ENCODE results near the gene SH3GL2. TPM values are rescaled to one million over a fixed set of nuclear protein-coding genes. Genes with fewer than 3 reads are reported as not detected.

Gene SH3GL2
- polyA plus RNA-seq, 3 donors, result 3.3 to 4.0 (median 3.9) TPM

GRCh38 chr9:17656889-17657288, 78.0 kb downstream of the SH3GL2 start:
- no peak for DNase-seq

GRCh38 chr9:17658237-17658636, 79.4 kb downstream of the SH3GL2 start:
- DNase-seq, result no peak

- DNase-seq, result no peak
Observed at GRCh38 chr9:17660158-17660557, 81.3 kb downstream of the SH3GL2 start.

GRCh38 chr9:17665450-17665849, 86.6 kb downstream of the SH3GL2 start:
- DNase-seq, result no peak

DNA sequence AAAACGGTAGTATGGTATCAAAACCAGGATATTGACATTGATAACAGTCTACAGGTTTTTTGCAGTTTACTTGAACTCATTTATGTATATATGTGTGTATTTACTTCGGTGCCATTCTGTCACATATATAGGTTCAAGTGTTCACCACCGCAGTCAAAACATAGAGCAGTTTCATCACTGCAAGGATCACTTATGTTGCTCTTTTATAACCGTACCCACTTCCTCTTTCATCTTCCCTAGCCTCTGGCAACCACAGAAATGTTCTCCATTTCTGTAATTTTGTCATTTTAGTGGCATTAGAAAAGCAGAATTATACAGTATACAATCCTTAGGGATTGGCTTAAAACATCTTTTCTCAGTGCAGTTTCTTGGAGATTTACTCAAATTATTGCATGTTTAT, 90.3 kb downstream of the SH3GL2 start:
- DNase-seq, result no peak

- no peak for DNase-seq
Observed at GRCh38 chr9:17682684-17683083, 103.8 kb downstream of the SH3GL2 start.

DNA sequence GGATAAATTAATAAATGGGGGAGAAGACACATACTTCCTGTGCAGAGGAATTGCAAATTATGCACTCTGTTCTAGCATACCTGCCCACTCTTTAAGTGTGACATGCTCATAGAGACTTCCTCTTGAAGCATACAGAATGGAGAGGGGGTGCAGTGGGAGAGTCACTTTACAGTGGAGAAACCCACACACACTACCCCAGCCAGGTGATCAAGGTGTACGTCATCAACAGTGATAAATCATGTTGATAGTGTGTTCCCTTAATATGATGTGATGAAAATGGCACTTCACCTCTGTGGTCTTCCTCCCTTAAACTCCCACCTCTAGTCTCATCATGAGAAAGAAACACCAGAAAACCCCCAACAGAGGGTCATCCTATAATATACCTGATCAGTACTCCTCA, 110.0 kb downstream of the SH3GL2 start:
- no peak for DNase-seq

DNA sequence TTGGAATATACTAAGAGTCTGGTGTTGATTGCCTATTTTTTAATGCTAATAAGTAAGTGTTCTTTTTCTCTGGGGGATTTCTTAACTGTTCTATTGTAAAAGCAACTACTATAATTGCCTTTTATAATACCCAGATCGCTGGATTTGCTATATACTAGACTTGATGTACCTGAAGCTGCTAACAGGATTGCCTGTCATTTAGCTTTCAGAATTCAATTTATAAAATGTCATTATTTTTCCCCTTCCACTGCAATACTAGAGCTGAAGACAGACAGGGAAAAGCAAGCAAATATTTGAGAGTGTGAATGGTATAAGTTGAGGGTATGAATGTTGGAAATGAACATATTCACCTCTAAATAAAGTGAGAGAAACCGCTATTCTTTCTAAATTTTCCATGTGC, 115.5 kb downstream of the SH3GL2 start:
- no peak for DNase-seq

DNA sequence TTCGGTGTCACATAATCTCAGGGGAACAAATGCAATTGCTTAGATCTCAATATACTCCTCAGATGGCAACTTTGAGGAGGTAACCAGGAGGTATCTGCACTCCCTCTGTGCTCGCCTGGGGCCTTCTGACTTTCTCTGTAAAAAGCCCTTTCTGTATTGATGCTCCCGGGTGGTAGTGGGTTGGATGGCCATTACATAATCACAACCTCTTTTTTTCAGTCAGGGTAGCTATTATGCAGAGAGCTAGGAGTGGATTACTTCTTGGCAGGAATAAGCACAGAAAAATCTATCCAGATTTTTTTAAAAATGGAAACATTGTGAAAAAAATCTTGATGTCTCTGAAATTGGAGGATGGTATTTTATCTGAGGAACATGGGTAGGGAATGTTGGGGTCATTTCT, 116.6 kb downstream of the SH3GL2 start:
- DNase-seq, result no peak

GRCh38 chr9:17699615-17700330, 120.9 kb downstream of the SH3GL2 start:
- no peak for DNase-seq

DNA sequence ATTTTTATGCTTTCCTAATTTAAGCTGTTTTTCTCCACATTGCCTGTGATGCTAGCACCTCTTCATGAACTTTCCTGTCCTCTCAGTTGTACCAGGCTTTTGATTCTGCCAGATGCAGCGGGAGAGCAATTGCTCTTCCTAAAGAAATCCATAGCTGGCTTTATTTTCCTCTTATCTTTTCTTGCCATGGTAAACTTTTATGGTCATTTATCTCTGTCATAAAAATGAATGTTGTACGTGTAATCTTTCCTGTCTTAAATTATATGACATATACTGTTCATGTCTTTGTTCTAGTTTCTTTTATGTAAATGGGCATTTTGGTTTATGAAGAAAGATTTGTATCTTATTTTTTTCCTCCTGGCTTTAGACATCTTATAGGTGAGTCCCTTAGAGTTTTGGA, 127.5 kb downstream of the SH3GL2 start:
- no peak for DNase-seq

- DNase-seq, result no peak
Observed at GRCh38 chr9:17719053-17719452, 140.2 kb downstream of the SH3GL2 start.

- DNase-seq, result no peak
Observed at GRCh38 chr9:17721954-17722353, 143.1 kb downstream of the SH3GL2 start.

- DNase-seq, result no peak
Observed at GRCh38 chr9:17723656-17724055, 144.8 kb downstream of the SH3GL2 start.

- no peak for DNase-seq
Observed at GRCh38 chr9:17725399-17726010, 146.6 kb downstream of the SH3GL2 start.

DNA sequence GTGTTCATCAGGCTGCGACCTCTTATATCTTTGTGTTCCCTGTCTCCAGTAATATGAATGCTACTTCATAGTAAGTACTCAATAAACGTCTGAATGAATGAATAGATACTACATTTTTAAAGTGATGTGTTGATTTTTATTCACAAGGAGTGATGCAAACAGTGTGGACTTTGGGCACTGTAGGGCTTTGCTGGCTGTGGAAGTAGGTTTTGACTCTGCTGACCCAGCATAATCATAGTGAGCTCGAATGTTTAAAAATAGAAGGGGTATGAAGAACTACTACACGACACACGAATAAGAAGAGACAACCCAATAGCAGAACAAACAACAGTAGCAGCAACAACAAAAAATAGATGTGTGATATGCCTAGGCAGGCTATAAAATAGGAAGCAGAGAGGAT, 147.4 kb downstream of the SH3GL2 start:
- no peak for DNase-seq

DNA sequence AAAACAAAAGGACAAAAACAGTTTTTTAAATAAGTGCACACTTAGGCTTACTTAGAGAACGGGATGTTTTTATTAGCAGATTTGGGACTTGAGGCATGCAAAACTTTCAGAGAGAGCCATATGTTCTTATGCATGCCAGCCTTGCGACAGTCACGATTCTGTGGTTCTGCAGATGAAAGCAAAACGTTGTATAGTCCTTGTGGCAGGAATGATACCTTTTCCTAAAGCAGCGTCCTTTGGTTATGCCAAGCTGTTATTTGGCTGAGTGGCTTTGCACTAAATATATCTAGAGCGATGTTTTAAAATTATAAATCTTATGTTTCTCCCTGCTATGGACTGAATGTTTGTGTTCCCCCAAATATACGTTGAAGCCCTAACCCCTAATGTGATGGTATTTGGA, 152.0 kb downstream of the SH3GL2 start:
- DNase-seq, result no peak

GRCh38 chr9:17731308-17731707, 152.4 kb downstream of the SH3GL2 start:
- DNase-seq, result no peak

- no peak for DNase-seq
Observed at GRCh38 chr9:17734674-17735073, 155.8 kb downstream of the SH3GL2 start.

DNA sequence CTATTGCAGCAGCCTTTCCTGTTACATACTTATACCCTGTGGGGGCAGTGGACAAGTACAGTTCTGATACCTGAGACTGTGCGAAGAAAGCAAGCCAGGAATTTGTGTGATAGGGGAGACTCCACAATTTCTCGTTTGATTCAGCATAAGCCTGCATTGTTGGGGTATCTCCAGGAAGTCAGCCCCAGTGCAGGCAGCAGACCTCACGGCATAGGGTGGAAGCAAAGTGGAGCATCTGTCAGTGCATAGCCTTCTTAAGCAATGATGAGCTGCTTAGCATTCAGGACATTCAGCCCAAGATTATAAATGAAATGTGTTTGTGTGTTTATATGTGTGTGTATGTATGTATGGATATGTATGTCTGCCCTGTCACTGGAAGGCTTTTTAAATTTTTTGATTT, 157.0 kb downstream of the SH3GL2 start:
- DNase-seq, result no peak

- DNase-seq, result no peak
Observed at GRCh38 chr9:17739022-17739421, 160.2 kb downstream of the SH3GL2 start.

DNA sequence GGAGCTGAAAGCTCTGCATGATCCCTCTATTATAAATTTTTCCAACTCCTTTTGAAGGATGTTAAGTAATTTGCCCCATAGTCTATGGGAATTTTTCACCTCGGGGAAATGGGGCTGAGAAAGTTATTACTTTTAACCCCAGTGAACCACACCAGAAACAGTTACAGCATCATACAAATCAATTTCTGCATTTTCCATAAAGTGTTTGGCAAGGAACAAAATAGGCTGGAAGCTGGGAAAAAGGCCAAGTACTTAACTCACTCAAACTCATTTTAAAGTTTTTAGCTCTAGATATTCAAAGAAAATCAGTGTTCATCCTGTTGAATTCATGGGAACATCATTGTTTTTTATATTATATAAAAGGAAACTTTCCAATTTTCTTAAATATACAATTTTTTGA, 160.9 kb downstream of the SH3GL2 start:
- DNase-seq, result peak; percentile 30

DNA sequence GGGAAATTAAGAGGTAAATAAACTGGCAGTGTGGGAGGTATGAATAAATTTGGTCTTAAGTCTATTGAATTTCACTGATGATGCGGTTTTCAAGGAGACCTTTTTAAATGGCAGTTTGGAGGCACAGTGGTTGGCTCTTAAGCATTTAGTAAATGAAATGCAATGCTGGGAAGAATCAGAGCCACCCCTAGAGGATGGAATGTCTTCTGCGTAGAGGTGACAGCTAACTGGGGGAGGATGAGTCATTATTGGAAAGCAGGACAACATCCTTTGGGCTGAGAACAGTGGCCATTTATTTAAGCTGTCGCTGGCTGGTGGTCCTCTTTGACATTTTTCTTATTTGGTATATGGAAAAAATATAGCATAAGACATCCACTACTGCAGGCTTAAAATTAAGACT, 163.2 kb downstream of the SH3GL2 start:
- DNase-seq, result no peak

DNA sequence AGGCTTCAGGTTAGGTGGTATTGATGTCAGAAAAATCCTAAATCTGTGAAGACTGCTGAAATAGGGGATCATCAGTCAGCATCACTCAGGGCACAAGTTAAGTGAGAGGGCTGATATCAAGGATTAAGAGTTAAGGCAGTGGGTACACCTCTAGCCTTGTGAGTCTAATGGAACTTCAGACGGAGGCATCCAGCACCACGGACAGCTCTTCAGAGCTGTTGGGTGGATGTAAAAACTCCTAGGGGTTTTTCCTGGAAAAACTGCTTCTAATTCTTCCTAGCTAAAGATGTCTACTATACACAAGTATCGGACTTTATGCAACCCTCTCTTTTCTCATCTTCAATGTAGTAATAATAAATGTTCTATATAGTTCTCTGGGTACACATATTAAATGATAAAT, 165.9 kb downstream of the SH3GL2 start:
- peak; percentile 54 for DNase-seq
